Panc1 (cell line): Measurements from ENCODE around the gene GLI3. TPM values are rescaled to one million over a fixed set of nuclear protein-coding genes. Genes with fewer than 3 reads are reported as not detected.
A peak's percentile ranks its signal among the peaks of the same experiment; 100 is the strongest.

Source experiments
- ATAC-seq: fragments of 200-7000 bp; cut with Tn5 transposase; 2 replicates; pipeline ENCODE4 v1.9.1; 2020; ENCODE audit warnings: mild to moderate bottlenecking, moderate library complexity
- BruUV-seq: library from RNA; stranded (reverse); fragments of 400-500 nt; replicated peaks from 2 replicates; lab custom pipeline; 2021; lab: Mats Ljungman, UMichigan
- CTCF ChIA-PET: fragments of 300-600 bp; sonication (Branson Sonifier 250); formaldehyde crosslinking; loops from one replicate; lab custom pipeline; 2022; ENCODE audit warnings: antibody characterized with exemption; lab: Charles Lee
- POLR2A ChIA-PET: fragments of 300-600 bp; sonication (Branson Sonifier 250); formaldehyde crosslinking; loops from one replicate; lab custom pipeline; 2022; ENCODE audit warnings: antibody characterized with exemption; lab: Charles Lee
- DNase-seq: peaks from one replicate; pipeline ENCODE4 v3.0.0-alpha.2; 2010; ENCODE audit warnings: low read depth, low spot score
- H3K27ac ChIP-seq: 2 replicates; pipeline ENCODE4 v1.5.1; 2011; ENCODE audit warnings: mild to moderate bottlenecking, low read length, inconsistent platforms
- H3K27me3 ChIP-seq: fragments of 200-500 bp; sonication (Bioruptor generic); 2 replicates; pipeline ENCODE4 v1.6.0; 2014; ENCODE audit warnings: low read length, inconsistent platforms; ENCODE audit not compliant: control insufficient read depth, insufficient read depth
- H3K36me3 ChIP-seq: fragments of 200-500 bp; sonication (Bioruptor generic); 2 replicates; pipeline ENCODE4 v1.5.1; 2014; ENCODE audit warnings: inconsistent platforms, mild to moderate bottlenecking, low read length, moderate library complexity; ENCODE audit not compliant: control insufficient read depth, insufficient read depth
- H3K4me1 ChIP-seq: 2 replicates; pipeline ENCODE4 v1.5.1; 2011; ENCODE audit warnings: inconsistent platforms, mild to moderate bottlenecking, low read length, moderate library complexity; ENCODE audit not compliant: control insufficient read depth, insufficient read depth
- H3K4me3 ChIP-seq, 2 experiments: 2 replicates each; pipeline ENCODE4 v1.5.1; 2011 to 2012; ENCODE audit warnings: low read depth in 2 of 2, low read length in 2 of 2, mild to moderate bottlenecking in 2 of 2, inconsistent platforms in 1 of 2, moderate library complexity in 1 of 2
- H3K9me3 ChIP-seq: fragments of 200-500 bp; sonication (Bioruptor generic); 2 replicates; pipeline ENCODE4 v1.5.1; 2014; ENCODE audit warnings: low read depth, mild to moderate bottlenecking, inconsistent platforms, low read length, moderate library complexity; ENCODE audit not compliant: control insufficient read depth, insufficient read depth
- CTCF ChIP-seq: fragments of 450-650 bp; IDR thresholded peaks from 2 replicates; pipeline ENCODE4 v1.5.1; 2017; ENCODE audit warnings: mild to moderate bottlenecking
- POLR2AphosphoS5 ChIP-seq: IDR thresholded peaks from 2 replicates; pipeline ENCODE4 v1.6.1; 2012; ENCODE audit warnings: mild to moderate bottlenecking, low read depth, low read length, moderate library complexity
- REST ChIP-seq, 2 experiments: IDR thresholded peaks; 2 replicates each; pipeline ENCODE4 v1.6.1; 2011 to 2012; ENCODE audit warnings: low read depth in 2 of 2, control low read depth in 1 of 2, low read length in 1 of 2, mild to moderate bottlenecking in 1 of 2, moderate library complexity in 1 of 2; ENCODE audit not compliant: insufficient read depth in 1 of 2
- SIN3A ChIP-seq: IDR thresholded peaks from 2 replicates; pipeline ENCODE4 v1.6.1; 2012; ENCODE audit warnings: low read depth, mild to moderate bottlenecking, low read length, moderate library complexity, borderline replicate concordance; ENCODE audit not compliant: insufficient read depth
- TCF7L2 ChIP-seq: IDR thresholded peaks from 2 replicates; pipeline ENCODE4 v1.6.1; 2011; ENCODE audit warnings: mild to moderate bottlenecking, low read depth, low read length, inconsistent platforms
- in situ Hi-C: cut with HindIII; loops from 2 replicates; pipeline ENCODE4 v1.10.0; 2016; ENCODE audit warnings: low sequenced_read_pairs, low pct_unique_long_range_greater_than_20kb
- intact Hi-C: fragments of 100-400 bp; cut with micrococcal nuclease; formaldehyde crosslinking; loops from one replicate; pipeline ENCODE4 v1.10.0; 2022; ENCODE audit not compliant: unreplicated experiment
- total RNA-seq: library from RNA; stranded (reverse); gene quantifications from one replicate; pipeline ENCODE4 v1.2.1, GENCODE V29; 2021; ENCODE audit not compliant: unreplicated experiment

Gene GLI3
- total RNA-seq, 1 experiment from 2014 or later, result 3.7 TPM

- Histone ChIP-seq H3K9me3 (no peaks in the 10 kb centered on the region), H3K27ac (no peak overlapping the region), H3K4me1 (0 out of 2 replicates have a peak, but pooled peaks cover 3% of the 10 kb centered on the region), H3K36me3 (no peaks in the 10 kb centered on the region), H3K4me3 (no peak overlapping the region), H3K27me3 (no peaks in the 10 kb centered on the region)
- POLR2A ChIA-PET, result no interaction called here
- intact Hi-C loops (loop anchor here (5.0 to 10.0 kb wide), 3 partner anchors 212 to 870 kb away; no protein-coding TSS in a partner anchor), in situ Hi-C loops (no loop called here)
- CTCF ChIA-PET, result interaction anchor here (1.0 kb wide), 1 partner anchor 32 kb away, joined by 3 read pairs; no protein-coding TSS in a partner anchor
- no peak for DNase-seq
- no TSS peak for BruUV-seq
- no peak for ATAC-seq
- TF ChIP-seq POLR2AphosphoS5 (no peak), CTCF (0 out of 2 replicates have a peak, but pooled peaks have one; percentile 7), TCF7L2 (no peak), REST (IDR thresholded peaks at IDR 0.05; ENCODE audit: insufficient read depth in 1 of 2, low read depth in 2 of 2, low read length in 1 of 2) (no peak), SIN3A (no peak)
Measured at GRCh38 chr7:41974870-41975557, 262.0 kb downstream of the GLI3 start.

DNA sequence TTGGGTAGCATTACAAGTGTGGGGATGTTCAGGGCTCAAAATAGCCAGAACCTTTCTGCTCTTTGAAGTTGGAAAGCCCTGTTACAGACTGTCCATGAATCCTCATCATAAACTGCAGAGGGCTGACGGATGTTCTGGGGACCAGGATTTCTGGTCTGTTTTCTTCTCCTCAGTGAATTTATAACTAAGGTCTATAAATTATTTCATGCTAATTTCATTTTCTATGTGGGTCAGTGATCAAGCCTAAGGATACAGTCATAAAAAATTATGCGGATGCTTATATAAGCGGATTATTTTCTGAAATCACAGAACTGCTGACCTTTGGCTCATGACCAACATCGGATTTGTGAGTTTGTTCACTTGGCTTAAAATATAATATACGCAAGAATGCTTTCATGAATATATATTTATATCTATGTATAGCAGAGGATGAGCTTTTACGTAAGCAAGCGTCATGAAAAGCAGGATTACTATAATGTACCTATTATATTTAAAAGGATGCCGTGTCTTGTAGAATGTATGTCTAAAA lies 263.7 kb downstream of the GLI3 start:
- H3K36me3 ChIP-seq, result no peaks in the 10 kb centered on the region
- no TSS peak for BruUV-seq
- in situ Hi-C loops, result no loop called here
- no peak for TF ChIP-seq POLR2AphosphoS5
- TF ChIP-seq CTCF, result no peak
- no peak for TF ChIP-seq REST (IDR thresholded peaks at IDR 0.05; ENCODE audit: insufficient read depth in 1 of 2, low read depth in 2 of 2, low read length in 1 of 2)
- TF ChIP-seq SIN3A, result no peak
- no peak for TF ChIP-seq TCF7L2
- H3K4me1 ChIP-seq, result 0 out of 2 replicates have a peak, but pooled peaks cover 3% of the 10 kb centered on the region
- ChIA-PET CTCF (no interaction called here), POLR2A (no interaction called here)
- H3K27ac ChIP-seq, result no peak overlapping the region
- no peaks in the 10 kb centered on the region for H3K27me3 ChIP-seq
- intact Hi-C loops, result loop anchor here (10.0 kb wide), 2 partner anchors 722 to 872 kb away; no protein-coding TSS in a partner anchor
- H3K9me3 ChIP-seq, result no peaks in the 10 kb centered on the region
- ATAC-seq (no peak), DNase-seq (no peak)
- H3K4me3 ChIP-seq, result no peak overlapping the region
